Neural cell (in vitro differentiated cells): ENCODE data around the gene STOM.

Experiments used
- CTCF ChIP-seq: fragments of 450-650 bp; IDR thresholded peaks from 2 replicates; pipeline ENCODE4 v1.5.1; 2014; ENCODE audit warnings: antibody characterized with exemption, mild to moderate bottlenecking, moderate library complexity; ENCODE audit not compliant: poor library complexity, severe bottlenecking
- POLR2AphosphoS5 ChIP-seq: IDR thresholded peaks from 2 replicates; pipeline ENCODE4 v1.6.1; 2012

GRCh38 chr9:121376214-121376830, 6.3 kb upstream of the STOM start:
- TF ChIP-seq CTCF (no peak), POLR2AphosphoS5 (no peak)
